IPS-20b (cell line): Measurements from ENCODE around the gene INPP5A.

ENCODE experiments used
- H3K27ac ChIP-seq: one replicate; pipeline ENCODE4 v1.5.1; 2013; ENCODE audit warnings: low read length
- H3K27me3 ChIP-seq: 2 replicates; pipeline ENCODE4 v1.6.1; 2013; ENCODE audit warnings: mild to moderate bottlenecking, low read length, inconsistent platforms; ENCODE audit not compliant: insufficient read depth
- H3K36me3 ChIP-seq: 2 replicates; pipeline ENCODE4 v1.6.1; 2013; ENCODE audit warnings: low read depth, mild to moderate bottlenecking, inconsistent platforms, low read length, moderate library complexity; ENCODE audit not compliant: insufficient read depth
- H3K4me1 ChIP-seq: 2 replicates; pipeline ENCODE4 v1.6.1; 2013; ENCODE audit warnings: mild to moderate bottlenecking, control low read depth, inconsistent platforms, low read length, moderate library complexity; ENCODE audit not compliant: insufficient read depth
- H3K4me3 ChIP-seq: 2 replicates; pipeline ENCODE4 v1.5.1; 2013; ENCODE audit warnings: mild to moderate bottlenecking, low read length, inconsistent platforms
- H3K9ac ChIP-seq: 2 replicates; pipeline ENCODE4 v1.6.1; 2013; ENCODE audit warnings: low read depth, mild to moderate bottlenecking, inconsistent platforms, low read length, moderate library complexity
- H3K9me3 ChIP-seq: 2 replicates; pipeline ENCODE4 v1.6.1; 2013; ENCODE audit warnings: mild to moderate bottlenecking, low read depth, low read length, inconsistent platforms; ENCODE audit not compliant: insufficient read depth

The INPP5A gene

DNA sequence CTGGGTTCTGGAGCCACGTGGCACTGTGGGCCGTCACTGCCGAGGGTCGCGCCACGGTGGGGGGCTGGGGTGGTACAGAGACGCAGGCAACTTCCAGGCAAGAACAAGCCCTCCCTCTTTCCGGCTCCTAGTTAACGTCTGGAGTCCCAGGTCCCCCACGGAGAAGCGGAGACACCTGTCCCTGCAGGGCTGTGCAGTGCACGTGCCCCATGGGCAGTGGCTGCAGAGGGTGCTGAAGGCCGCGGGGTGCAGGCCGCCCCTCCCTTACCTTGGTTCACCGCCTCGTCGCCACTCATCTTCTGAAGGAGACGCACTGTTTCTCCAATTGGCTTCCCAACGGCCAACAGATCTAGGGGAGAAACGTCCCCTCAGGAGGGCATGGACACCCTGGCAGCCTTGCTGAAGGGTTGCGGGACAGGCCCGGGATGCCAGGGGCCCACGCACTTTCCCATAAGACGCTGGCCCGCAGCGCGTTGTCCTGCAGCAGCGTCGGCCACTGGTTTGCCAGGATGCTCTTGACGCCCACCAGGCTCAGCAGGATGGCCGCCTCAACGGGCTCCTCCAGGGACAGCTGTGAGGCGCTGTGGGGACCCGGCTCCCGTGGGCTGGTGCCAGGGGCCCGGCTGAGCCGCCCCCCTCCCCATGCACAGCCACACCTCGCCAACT, 272.7 kb downstream of the INPP5A start:
- H3K27me3 ChIP-seq, result no peaks in the 10 kb centered on the region
- H3K4me3 ChIP-seq, result no peak overlapping the region
- H3K9me3 ChIP-seq, result no peaks in the 10 kb centered on the region
- no peaks in the 10 kb centered on the region for H3K4me1 ChIP-seq
- no peak overlapping the region for H3K9ac ChIP-seq
- H3K36me3 ChIP-seq, result no peaks in the 10 kb centered on the region
- H3K27ac ChIP-seq, result no peak overlapping the region

GRCh38 chr10:132810807-132811700, 273.5 kb downstream of the INPP5A start:
- Histone ChIP-seq H3K36me3 (no peaks in the 10 kb centered on the region), H3K4me1 (no peaks in the 10 kb centered on the region), H3K4me3 (no peak overlapping the region), H3K9ac (no peak overlapping the region), H3K27me3 (no peaks in the 10 kb centered on the region), H3K27ac (no peak overlapping the region), H3K9me3 (no peaks in the 10 kb centered on the region)

DNA sequence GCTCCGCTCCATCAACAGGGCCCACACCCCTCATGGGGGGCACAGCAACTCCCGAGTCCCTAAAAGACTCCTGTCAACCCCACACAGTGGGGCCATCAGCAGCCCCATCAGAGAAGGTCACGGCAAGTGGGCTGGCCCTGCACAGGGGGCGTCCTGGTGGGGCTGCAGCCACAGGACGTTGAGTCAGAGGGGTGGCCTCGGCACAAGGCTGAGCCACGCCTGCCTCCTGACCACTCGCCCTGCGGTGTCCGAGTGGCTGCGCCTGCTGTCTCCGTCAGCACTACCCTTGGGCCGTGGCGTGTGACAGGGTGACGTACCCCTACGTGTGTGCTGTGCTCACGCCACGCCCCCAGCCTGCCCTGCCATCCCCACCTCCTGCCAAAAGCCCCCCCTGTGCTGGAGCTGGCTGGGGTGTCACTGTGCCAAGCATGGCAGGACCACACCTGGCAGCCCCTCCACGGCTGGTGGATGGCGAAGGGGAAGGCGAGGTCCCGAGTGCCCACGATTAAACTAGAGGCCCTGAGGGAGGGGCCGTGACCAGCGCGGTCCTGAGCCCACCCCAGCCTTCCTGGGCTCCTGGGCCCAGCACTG, 274.4 kb downstream of the INPP5A start:
- H3K9ac ChIP-seq, result no peak overlapping the region

DNA sequence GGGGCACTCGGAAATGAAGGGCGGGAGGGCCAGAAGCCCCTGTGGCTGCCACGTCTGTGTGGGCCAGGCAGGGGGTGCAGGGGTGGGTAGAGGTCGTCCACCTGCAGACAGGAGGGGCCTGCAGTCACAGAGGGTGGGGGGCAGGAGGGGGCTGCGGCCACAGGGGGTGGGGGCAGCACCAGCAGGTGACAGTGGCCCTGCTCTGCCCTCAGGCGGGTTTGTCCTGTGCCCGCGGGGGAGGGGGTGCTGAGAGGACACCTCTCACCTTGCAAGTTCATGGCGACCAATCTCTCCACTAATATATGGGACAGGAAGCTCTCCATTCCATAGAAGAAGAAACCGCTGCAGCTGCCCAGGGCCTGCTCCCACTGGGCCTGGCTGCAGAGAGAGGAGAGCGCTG, 274.9 kb downstream of the INPP5A start:
- Histone ChIP-seq H3K27me3 (no peaks in the 10 kb centered on the region), H3K4me1 (no peaks in the 10 kb centered on the region), H3K27ac (no peak overlapping the region), H3K36me3 (no peaks in the 10 kb centered on the region), H3K9ac (no peak overlapping the region), H3K9me3 (no peaks in the 10 kb centered on the region), H3K4me3 (no peak overlapping the region)

More for the DNA sequence above, 274.4 kb downstream of the INPP5A start:
- Histone ChIP-seq H3K4me1 (no peaks in the 10 kb centered on the region), H3K27ac (no peak overlapping the region), H3K4me3 (no peak overlapping the region), H3K36me3 (no peaks in the 10 kb centered on the region), H3K27me3 (no peaks in the 10 kb centered on the region), H3K9me3 (no peaks in the 10 kb centered on the region)

GRCh38 chr10:132813001-132813401, 275.4 kb downstream of the INPP5A start:
- Histone ChIP-seq H3K9me3 (no peaks in the 10 kb centered on the region), H3K27me3 (no peaks in the 10 kb centered on the region), H3K4me1 (no peaks in the 10 kb centered on the region), H3K4me3 (no peak overlapping the region), H3K9ac (no peak overlapping the region), H3K27ac (no peak overlapping the region), H3K36me3 (no peaks in the 10 kb centered on the region)

- Histone ChIP-seq H3K27me3 (no peaks in the 10 kb centered on the region), H3K36me3 (no peaks in the 10 kb centered on the region), H3K9ac (no peak overlapping the region), H3K4me1 (no peaks in the 10 kb centered on the region), H3K27ac (no peak overlapping the region), H3K9me3 (no peaks in the 10 kb centered on the region), H3K4me3 (no peak overlapping the region)
Observed at GRCh38 chr10:132813560-132814468, 276.2 kb downstream of the INPP5A start.

DNA sequence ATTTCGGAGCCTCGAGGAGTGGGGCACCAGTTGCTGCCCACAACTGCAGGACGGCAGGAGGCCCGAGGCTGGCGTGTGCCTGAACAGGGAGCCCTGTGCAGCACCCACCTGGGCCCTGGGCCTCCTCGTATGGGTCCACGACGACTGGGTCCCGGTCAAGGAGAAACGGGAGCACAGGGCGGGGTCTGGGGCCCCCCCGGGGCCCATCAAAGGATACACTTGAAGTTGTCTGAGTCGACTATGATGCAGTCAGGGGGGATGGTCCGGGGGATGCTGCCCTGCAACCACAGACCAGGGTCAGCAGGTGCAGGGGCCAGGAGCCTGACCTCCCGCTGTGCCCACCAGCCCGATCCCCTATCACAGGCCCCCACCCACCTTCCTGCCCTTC, 276.9 kb downstream of the INPP5A start:
- Histone ChIP-seq H3K9ac (no peak overlapping the region), H3K9me3 (no peaks in the 10 kb centered on the region), H3K27me3 (no peaks in the 10 kb centered on the region), H3K27ac (no peak overlapping the region), H3K4me3 (no peak overlapping the region), H3K4me1 (no peaks in the 10 kb centered on the region), H3K36me3 (no peaks in the 10 kb centered on the region)

DNA sequence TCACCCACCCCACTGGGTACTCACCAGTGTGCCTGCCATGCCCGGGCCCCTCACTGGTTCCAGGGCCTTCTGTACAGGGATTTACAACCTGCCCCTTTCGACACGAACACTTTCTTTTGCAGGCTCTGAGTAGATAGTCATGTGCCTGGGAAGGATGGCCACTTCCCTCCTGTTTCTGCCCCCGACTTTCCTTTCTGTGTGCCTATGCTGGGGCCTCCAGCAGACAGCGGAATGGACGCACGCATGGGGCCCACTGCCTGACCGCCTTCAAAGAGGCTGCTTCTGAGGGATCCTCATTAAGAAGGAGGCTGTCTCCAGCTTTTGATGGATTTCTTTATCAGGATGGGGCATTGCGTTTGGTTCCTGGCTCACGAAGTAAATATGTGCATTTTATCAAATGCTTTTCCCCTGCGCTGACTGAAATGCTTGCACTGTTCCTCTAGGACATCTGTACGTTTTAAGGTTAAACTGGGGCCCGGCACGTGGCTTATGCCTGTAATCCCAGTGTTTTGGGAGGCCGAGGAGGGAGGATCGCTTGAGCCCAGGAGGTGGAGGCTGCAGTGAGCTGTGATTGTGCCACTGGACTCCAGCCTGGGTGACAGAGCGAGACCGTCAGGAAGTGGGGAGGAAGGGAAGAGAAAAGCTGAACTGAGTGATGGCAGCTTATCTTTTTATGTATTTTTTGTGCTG, 277.7 kb downstream of the INPP5A start:
- H3K27ac ChIP-seq, result no peak overlapping the region
- H3K9me3 ChIP-seq, result peaks cover 6% of the 10 kb centered on the region; the same call in 1 of the 2 replicates
- no peaks in the 10 kb centered on the region for H3K27me3 ChIP-seq
- H3K4me1 ChIP-seq, result no peaks in the 10 kb centered on the region
- H3K4me3 ChIP-seq, result no peak overlapping the region
- no peak overlapping the region for H3K9ac ChIP-seq
- no peaks in the 10 kb centered on the region for H3K36me3 ChIP-seq

GRCh38 chr10:132816718-132817117, 279.1 kb downstream of the INPP5A start:
- H3K27ac ChIP-seq, result no peak overlapping the region

GRCh38 chr10:132817701-132818211, 280.2 kb downstream of the INPP5A start:
- Histone ChIP-seq H3K36me3 (no peaks in the 10 kb centered on the region), H3K4me3 (no peak overlapping the region), H3K27ac (no peak overlapping the region), H3K9me3 (peaks cover 6% of the 10 kb centered on the region; the same call in 1 of the 2 replicates), H3K27me3 (no peaks in the 10 kb centered on the region), H3K9ac (no peak overlapping the region), H3K4me1 (no peaks in the 10 kb centered on the region)

More at GRCh38 chr10:132816718-132817117, 279.1 kb downstream of the INPP5A start:
- peaks cover 6% of the 10 kb centered on the region; the same call in 1 of the 2 replicates for H3K9me3 ChIP-seq
- H3K27me3 ChIP-seq, result no peaks in the 10 kb centered on the region
- no peak overlapping the region for H3K4me3 ChIP-seq
- no peaks in the 10 kb centered on the region for H3K4me1 ChIP-seq
- no peaks in the 10 kb centered on the region for H3K36me3 ChIP-seq
- H3K9ac ChIP-seq, result no peak overlapping the region
